ENCODE results near the gene GRM1. TPM values are rescaled to one million over a fixed set of nuclear protein-coding genes. Genes with fewer than 3 reads are reported as not detected.

Gene GRM1
- polyA plus RNA-seq, 2 of the 4 experiments (the other 2 are of a cell fraction), result 0.04 TPM; not detected in 1

DNA sequence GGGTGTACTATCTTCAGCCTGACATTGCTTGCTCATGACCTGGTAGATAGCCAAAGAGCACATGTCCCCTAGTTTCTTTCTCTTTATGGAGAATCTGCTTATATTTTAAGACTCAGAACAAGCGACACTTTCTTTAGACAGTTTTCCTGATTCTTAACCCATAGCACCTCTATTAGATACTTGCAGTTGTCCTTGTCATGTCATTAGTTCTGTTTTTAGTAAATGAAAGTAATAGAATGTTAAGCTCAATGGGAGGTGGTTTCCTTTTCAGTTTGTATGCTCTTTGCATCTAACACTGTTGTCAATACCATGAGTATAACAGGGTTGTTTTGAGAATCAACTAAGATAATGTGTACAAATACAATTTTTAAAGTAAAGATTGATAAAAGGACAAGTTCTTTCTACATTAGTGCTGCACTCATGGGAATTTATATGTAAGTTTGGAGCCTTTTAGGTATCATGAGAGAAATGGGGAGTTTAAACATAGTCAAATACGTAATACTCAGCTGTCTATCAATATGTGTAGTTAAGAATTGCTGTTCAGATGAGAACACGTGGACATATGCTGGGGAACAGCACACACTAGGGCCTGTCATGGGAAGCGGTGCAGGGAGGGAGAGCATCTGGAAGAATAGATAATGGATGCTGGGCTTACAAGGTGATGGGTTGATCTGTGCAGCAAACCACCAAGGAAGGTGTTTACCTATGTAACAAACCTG is 124.3 kb downstream of the GRM1 start:
- ChIA-PET CTCF (no interaction called here), POLR2A (no interaction called here)
- H3K9me3 ChIP-seq, result no peaks in the 10 kb centered on the region
- WGBS (ENCODE audit: missing lambda C conversion rate), result 20% methylated on average over 4 of the region's 4 CpGs
- no peak overlapping the region for H3K4me3 ChIP-seq
- TF ChIP-seq KDM1A (IDR thresholded peaks at IDR 0.05; ENCODE audit: low read depth), result no peak
- no peak for TF ChIP-seq JUN (IDR thresholded peaks at IDR 0.05)
- no peak for TF ChIP-seq ZFP36 (IDR thresholded peaks at IDR 0.05; ENCODE audit: borderline replicate concordance, partially characterized antibody)
- TF ChIP-seq GATA3 (IDR thresholded peaks at IDR 0.05; ENCODE audit: borderline replicate concordance), result no peak
- no peak for ATAC-seq
- DNase-seq (ENCODE audit: low read depth in 1 of 2, low spot score in 1 of 2), result no peak
- no peak overlapping the region for H3K27ac ChIP-seq
- no peaks in the 10 kb centered on the region for H3K4me1 ChIP-seq
- H3K4me2 ChIP-seq, result no peak overlapping the region
- no peak for FAIRE-seq

- no peak for DNase-seq (ENCODE audit: low read depth in 1 of 2, low spot score in 1 of 2)
- no peaks in the 10 kb centered on the region for H3K4me1 ChIP-seq
- CTCF ChIA-PET, result no interaction called here
- H3K9me3 ChIP-seq, result no peaks in the 10 kb centered on the region
- no peak for ATAC-seq
- POLR2A ChIA-PET, result no interaction called here
- TF ChIP-seq ESRRA (IDR thresholded peaks at IDR 0.05; ENCODE audit: borderline replicate concordance, low read length) (no peak), ZNF302 (CRISPR knock-in tag; IDR thresholded peaks at IDR 0.05) (no peak), CEBPB (IDR thresholded peaks at IDR 0.05) (no peak), KDM5A (IDR thresholded peaks at IDR 0.05) (no peak)
- TF ChIP-seq, protein P1, sequence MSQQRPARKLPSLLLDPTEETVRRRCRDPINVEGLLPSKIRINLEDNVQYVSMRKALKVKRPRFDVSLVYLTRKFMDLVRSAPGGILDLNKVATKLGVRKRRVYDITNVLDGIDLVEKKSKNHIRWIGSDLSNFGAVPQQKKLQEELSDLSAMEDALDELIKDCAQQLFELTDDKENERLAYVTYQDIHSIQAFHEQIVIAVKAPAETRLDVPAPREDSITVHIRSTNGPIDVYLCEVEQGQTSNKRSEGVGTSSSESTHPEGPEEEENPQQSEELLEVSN (IDR thresholded peaks at IDR 0.05; ENCODE audit: borderline replicate concordance, low read depth), result no peak
- TF ChIP-seq, protein P2, sequence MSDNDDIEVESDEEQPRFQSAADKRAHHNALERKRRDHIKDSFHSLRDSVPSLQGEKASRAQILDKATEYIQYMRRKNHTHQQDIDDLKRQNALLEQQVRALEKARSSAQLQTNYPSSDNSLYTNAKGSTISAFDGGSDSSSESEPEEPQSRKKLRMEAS (IDR thresholded peaks at IDR 0.05), result no peak
- no peak overlapping the region for H3K4me2 ChIP-seq
- FAIRE-seq, result no peak
- H3K4me3 ChIP-seq, result no peak overlapping the region
- 17% methylated on average over 6 of the region's 6 CpGs for WGBS (ENCODE audit: missing lambda C conversion rate)
- no peak overlapping the region for H3K27ac ChIP-seq
These were observed 125.3 kb downstream of the GRM1 start for GRCh38 chr6:146154197-146154596.

DNA sequence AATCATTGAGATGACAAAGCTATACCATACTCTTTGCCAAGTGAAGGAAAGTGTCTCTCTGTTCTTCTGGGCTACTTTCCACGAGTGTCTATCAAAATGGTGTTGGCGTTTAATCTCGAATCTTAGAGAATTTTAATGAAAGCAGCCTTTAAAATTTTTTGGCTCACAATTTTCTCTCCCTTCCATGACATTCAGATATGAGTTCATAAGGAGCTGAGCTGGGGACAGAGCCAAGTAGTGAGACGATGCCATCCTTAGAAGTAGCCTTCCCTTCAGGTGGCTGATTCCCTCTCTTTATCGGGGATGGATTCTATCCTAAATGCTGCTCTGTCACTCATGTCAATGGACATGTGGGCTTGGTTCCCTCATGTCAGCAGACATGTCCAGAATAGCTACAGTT is 132.8 kb downstream of the GRM1 start:
- TF ChIP-seq FOXS1 (CRISPR knock-in tag; IDR thresholded peaks at IDR 0.05) (no peak), HMGXB4 (CRISPR knock-in tag; IDR thresholded peaks at IDR 0.05; ENCODE audit: borderline replicate concordance) (no peak), FOSL2 (IDR thresholded peaks at IDR 0.05) (no peak), FOSL2 (CRISPR knock-in tag; IDR thresholded peaks at IDR 0.05) (no peak), NPAS2 (CRISPR knock-in tag; IDR thresholded peaks at IDR 0.05; ENCODE audit: borderline replicate concordance) (no peak), REST (IDR thresholded peaks at IDR 0.05) (no peak), RCOR1 (IDR thresholded peaks at IDR 0.05; ENCODE audit: low read depth, low read length) (no peak), ESRRA (IDR thresholded peaks at IDR 0.05; ENCODE audit: borderline replicate concordance, low read length) (no peak), JUN (IDR thresholded peaks at IDR 0.05) (no peak), ZC3H11A (IDR thresholded peaks at IDR 0.05) (no peak), SMC3 (IDR thresholded peaks at IDR 0.05) (no peak)
- no peak for FAIRE-seq
- POLR2A ChIA-PET, result no interaction called here

More for the DNA sequence above, 132.8 kb downstream of the GRM1 start:
- CTCF ChIA-PET, result no interaction called here
- no peak overlapping the region for H3K4me2 ChIP-seq
- H3K27ac ChIP-seq, result no peak overlapping the region
- no peaks in the 10 kb centered on the region for H3K4me1 ChIP-seq
- no peak for DNase-seq (ENCODE audit: low read depth in 1 of 2, low spot score in 1 of 2)
- H3K9me3 ChIP-seq, result no peaks in the 10 kb centered on the region
- no peak for ATAC-seq
- 9% methylated on average over 5 of the region's 5 CpGs for WGBS (ENCODE audit: missing lambda C conversion rate)
- H3K4me3 ChIP-seq, result no peak overlapping the region

Data from A549 (cell line).